IgD-negative memory B cell (primary cell): Measurements from ENCODE around the gene LIMS2. TPM values are rescaled to one million over a fixed set of nuclear protein-coding genes. Genes with fewer than 3 reads are reported as not detected.

Experiments used
- H3K27ac Mint-ChIP-seq, 3 donors: one replicate each; pipeline ENCODE4 v1.8.0; 2020 to 2022; ENCODE audit warnings: mild to moderate bottlenecking in 3 of 3, mixed read lengths in 3 of 3, moderate library complexity in 1 of 3
- H3K27me3 Mint-ChIP-seq: one replicate; pipeline ENCODE4 v1.8.0; 2021; ENCODE audit warnings: mixed read lengths
- H3K36me3 Mint-ChIP-seq: one replicate; pipeline ENCODE4 v1.8.0; 2020; ENCODE audit warnings: mild to moderate bottlenecking, mixed read lengths
- H3K4me1 Mint-ChIP-seq, 3 donors: one replicate each; pipeline ENCODE4 v1.8.0; 2020 to 2022; ENCODE audit warnings: mixed read lengths in 3 of 3, mild to moderate bottlenecking in 1 of 3
- H3K4me3 Mint-ChIP-seq, 4 donors: one replicate each; pipeline ENCODE4 v1.8.0; 2020 to 2022; ENCODE audit warnings: mild to moderate bottlenecking in 4 of 4, mixed read lengths in 4 of 4, moderate library complexity in 3 of 4
- H3K9me3 Mint-ChIP-seq, 3 donors: one replicate each; pipeline ENCODE4 v1.8.0; 2020 to 2021; ENCODE audit warnings: mixed read lengths in 3 of 3, mild to moderate bottlenecking in 1 of 3
- polyA plus RNA-seq: library from polyadenylated mRNA; unstranded; fragments of 300-500 nt; fragmentation: Illumina TruSeq; gene quantifications from one replicate; pipeline ENCODE4 v1.2.3, GENCODE V29; 2021

The LIMS2 gene
- polyA plus RNA-seq, 1 donor from 2014 or later, result 35.1 TPM

GRCh38 chr2:127634066-127634617 is 41.2 kb downstream of the LIMS2 start:
- peak overlapping the region in 2 of 4 donors; percentile 83 to 86 for H3K4me3 Mint-ChIP-seq
- peak overlapping the region; percentile 81 to 86 (median 86) for H3K27ac Mint-ChIP-seq

GRCh38 chr2:127633556-127634065 is 41.7 kb downstream of the LIMS2 start:
- no peaks in the 10 kb centered on the region for H3K27me3 Mint-ChIP-seq
- no peaks in the 10 kb centered on the region for H3K9me3 Mint-ChIP-seq
- peak overlapping the region; percentile 48 to 86 (median 81) for H3K27ac Mint-ChIP-seq
- no peaks in the 10 kb centered on the region for H3K36me3 Mint-ChIP-seq
- H3K4me3 Mint-ChIP-seq, result peak overlapping the region in 3 of 4 donors; percentile 46 to 88 (median 86)
- H3K4me1 Mint-ChIP-seq, result peaks cover 15 to 52% (median 52%) of the 10 kb centered on the region in 3 donors

More at GRCh38 chr2:127634066-127634617, 41.2 kb downstream of the LIMS2 start:
- Mint-ChIP-seq H3K36me3 (no peaks in the 10 kb centered on the region), H3K27me3 (no peaks in the 10 kb centered on the region), H3K4me1 (peaks cover 15 to 54% (median 52%) of the 10 kb centered on the region in 3 donors), H3K9me3 (no peaks in the 10 kb centered on the region)

GRCh38 chr2:127632592-127633489 is 42.5 kb downstream of the LIMS2 start:
- H3K36me3 Mint-ChIP-seq, result no peaks in the 10 kb centered on the region
- peaks cover 15 to 48% (median 47%) of the 10 kb centered on the region in 3 donors for H3K4me1 Mint-ChIP-seq
- no peaks in the 10 kb centered on the region for H3K27me3 Mint-ChIP-seq
- no peaks in the 10 kb centered on the region for H3K9me3 Mint-ChIP-seq
- peak overlapping the region; percentile 48 to 86 (median 81) for H3K27ac Mint-ChIP-seq
- H3K4me3 Mint-ChIP-seq, result peak overlapping the region; percentile 46 to 88 (median 57)

- Mint-ChIP-seq H3K36me3 (no peaks in the 10 kb centered on the region), H3K4me3 (peak overlapping the region in 1 of 4 donors; percentile 37), H3K9me3 (no peaks in the 10 kb centered on the region), H3K4me1 (peaks cover 15 to 45% (median 44%) of the 10 kb centered on the region in 3 donors), H3K27me3 (no peaks in the 10 kb centered on the region), H3K27ac (no peak overlapping the region)
Observed at GRCh38 chr2:127631997-127632581, 43.2 kb downstream of the LIMS2 start.

- Mint-ChIP-seq H3K36me3 (no peaks in the 10 kb centered on the region), H3K4me1 (peaks cover 15 to 42% (median 40%) of the 10 kb centered on the region in 3 donors), H3K27ac (no peak overlapping the region), H3K4me3 (peak overlapping the region in 2 of 4 donors; percentile 47 to 52), H3K9me3 (no peaks in the 10 kb centered on the region), H3K27me3 (no peaks in the 10 kb centered on the region)
Observed at GRCh38 chr2:127631541-127631996, 43.8 kb downstream of the LIMS2 start.

- Mint-ChIP-seq H3K27ac (peak overlapping the region in 1 of 3 donors; percentile 1), H3K4me3 (peak overlapping the region in 2 of 4 donors; percentile 47 to 75), H3K9me3 (no peaks in the 10 kb centered on the region), H3K4me1 (peaks cover 17 to 39% (median 37%) of the 10 kb centered on the region in 3 donors), H3K27me3 (no peaks in the 10 kb centered on the region), H3K36me3 (no peaks in the 10 kb centered on the region)
Observed at GRCh38 chr2:127630864-127631540, 44.3 kb downstream of the LIMS2 start.

- H3K36me3 Mint-ChIP-seq, result no peaks in the 10 kb centered on the region
- no peaks in the 10 kb centered on the region for H3K27me3 Mint-ChIP-seq
- H3K4me3 Mint-ChIP-seq, result peak overlapping the region in 2 of 4 donors; percentile 75 to 88
- peak overlapping the region in 1 of 3 donors; percentile 1 for H3K27ac Mint-ChIP-seq
- no peaks in the 10 kb centered on the region for H3K9me3 Mint-ChIP-seq
- peaks cover 20 to 40% (median 38%) of the 10 kb centered on the region in 3 donors for H3K4me1 Mint-ChIP-seq
Observed at GRCh38 chr2:127630096-127630863, 45.0 kb downstream of the LIMS2 start.

- Mint-ChIP-seq H3K27ac (no peak overlapping the region), H3K27me3 (peaks cover under 1% of the 10 kb centered on the region), H3K4me3 (no peak overlapping the region), H3K4me1 (peaks cover 17 to 35% (median 33%) of the 10 kb centered on the region in 3 donors), H3K36me3 (no peaks in the 10 kb centered on the region), H3K9me3 (no peaks in the 10 kb centered on the region)
Observed at GRCh38 chr2:127629637-127630036, 45.7 kb downstream of the LIMS2 start.

GRCh38 chr2:127628767-127629614 is 46.3 kb downstream of the LIMS2 start:
- no peaks in the 10 kb centered on the region for H3K36me3 Mint-ChIP-seq
- H3K27ac Mint-ChIP-seq, result no peak overlapping the region
- H3K27me3 Mint-ChIP-seq, result peaks cover 2% of the 10 kb centered on the region
- peak overlapping the region in 1 of 4 donors; percentile 37 for H3K4me3 Mint-ChIP-seq
- H3K4me1 Mint-ChIP-seq, result peaks cover 17 to 33% (median 31%) of the 10 kb centered on the region in 3 donors
- no peaks in the 10 kb centered on the region for H3K9me3 Mint-ChIP-seq

- Mint-ChIP-seq H3K36me3 (peaks cover 4% of the 10 kb centered on the region), H3K27me3 (peaks cover 2% of the 10 kb centered on the region), H3K9me3 (no peaks in the 10 kb centered on the region), H3K4me3 (peak overlapping the region in 1 of 4 donors; percentile 45), H3K4me1 (peaks cover 12 to 24% (median 23%) of the 10 kb centered on the region in 3 donors), H3K27ac (no peak overlapping the region)
Observed at GRCh38 chr2:127627740-127628571, 47.4 kb downstream of the LIMS2 start.

GRCh38 chr2:127626917-127627739 is 48.2 kb downstream of the LIMS2 start:
- Mint-ChIP-seq H3K36me3 (peaks cover 4% of the 10 kb centered on the region), H3K27me3 (peaks cover 2% of the 10 kb centered on the region), H3K27ac (no peak overlapping the region), H3K9me3 (no peaks in the 10 kb centered on the region), H3K4me1 (peaks cover 9 to 22% (median 20%) of the 10 kb centered on the region in 3 donors), H3K4me3 (peak overlapping the region in 1 of 4 donors; percentile 80)

- peaks cover 4% of the 10 kb centered on the region for H3K36me3 Mint-ChIP-seq
- H3K9me3 Mint-ChIP-seq, result no peaks in the 10 kb centered on the region
- no peak overlapping the region for H3K27ac Mint-ChIP-seq
- peaks cover 5% of the 10 kb centered on the region for H3K27me3 Mint-ChIP-seq
- peak overlapping the region in 2 of 4 donors; percentile 6 to 80 for H3K4me3 Mint-ChIP-seq
- peaks cover 9 to 25% (median 24%) of the 10 kb centered on the region in 3 donors for H3K4me1 Mint-ChIP-seq
Observed at GRCh38 chr2:127626175-127626574, 49.2 kb downstream of the LIMS2 start.
